Dendritic cell treated with granulocyte-macrophage colony-stimulating factor and Interleukin-4, amounts not matched to agents 40 ng/mL and 50 ng/mL, for 4 days (primary cell): Measurements from ENCODE around the gene MAP3K5.

Experiments used
- H3K27ac Mint-ChIP-seq: one replicate; pipeline ENCODE4 v1.8.0; 2022; ENCODE audit warnings: mild to moderate bottlenecking, mixed read lengths
- H3K27me3 Mint-ChIP-seq: one replicate; pipeline ENCODE4 v1.8.0; 2022; ENCODE audit warnings: mild to moderate bottlenecking, mixed read lengths
- H3K36me3 Mint-ChIP-seq: one replicate; pipeline ENCODE4 v1.8.0; 2022; ENCODE audit warnings: low read depth, mixed read lengths
- H3K4me1 Mint-ChIP-seq: one replicate; pipeline ENCODE4 v1.8.0; 2022; ENCODE audit warnings: low read depth, mixed read lengths
- H3K4me3 Mint-ChIP-seq: one replicate; pipeline ENCODE4 v1.8.0; 2022; ENCODE audit warnings: mild to moderate bottlenecking, moderate library complexity, mixed read lengths
- H3K9me3 Mint-ChIP-seq: one replicate; pipeline ENCODE4 v1.8.0; 2022; ENCODE audit warnings: mixed read lengths
- intact Hi-C: fragments of 100-400 bp; cut with micrococcal nuclease; formaldehyde crosslinking; loops from one replicate; pipeline ENCODE4 v1.15.0; 2022

MAP3K5 gene

DNA sequence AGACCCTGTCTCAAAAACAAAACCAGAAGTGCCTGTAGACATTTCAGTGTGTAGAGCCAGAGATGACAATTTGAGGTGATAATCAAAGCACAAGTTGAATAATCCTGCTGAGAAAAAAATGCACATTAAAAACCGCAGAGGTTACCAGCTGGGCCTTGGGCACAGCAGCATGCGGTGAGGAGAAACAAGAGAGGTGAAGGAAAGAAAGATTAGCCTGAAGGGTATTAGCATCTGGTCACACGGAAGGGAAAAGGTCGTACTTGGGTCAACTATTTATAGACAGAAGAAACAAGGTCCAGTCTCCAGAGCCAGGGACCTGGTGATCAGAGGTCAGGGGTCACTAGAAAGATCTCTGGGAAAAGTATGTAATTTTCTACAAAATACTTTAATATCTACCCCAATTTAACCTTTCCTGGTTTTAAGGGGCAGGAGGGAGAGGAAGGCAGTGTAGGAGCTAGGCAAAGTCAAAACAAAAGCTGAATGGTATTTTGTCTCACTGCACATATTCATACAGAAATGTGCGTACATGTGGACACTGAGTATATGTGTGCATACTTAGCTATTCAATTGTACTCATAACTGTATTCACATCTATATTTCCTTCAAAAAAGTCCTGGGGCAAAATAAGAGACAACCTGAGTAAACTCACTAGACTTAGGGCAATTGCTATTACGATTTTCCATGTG lies 252.2 kb downstream of the MAP3K5 start:
- no peaks in the 10 kb centered on the region for H3K9me3 Mint-ChIP-seq
- no peak overlapping the region for H3K27ac Mint-ChIP-seq
- H3K36me3 Mint-ChIP-seq = no peaks in the 10 kb centered on the region
- H3K4me3 Mint-ChIP-seq = no peak overlapping the region
- intact Hi-C loops = loop anchor here (10.0 kb wide), 1 partner anchor 175 kb away; no protein-coding TSS in a partner anchor
- peaks cover 5% of the 10 kb centered on the region for H3K27me3 Mint-ChIP-seq
- no peaks in the 10 kb centered on the region for H3K4me1 Mint-ChIP-seq

GRCh38 chr6:136538836-136539235 lies 253.4 kb downstream of the MAP3K5 start:
- Mint-ChIP-seq H3K27ac (no peak overlapping the region), H3K27me3 (no peaks in the 10 kb centered on the region), H3K9me3 (no peaks in the 10 kb centered on the region), H3K4me3 (no peak overlapping the region), H3K4me1 (no peaks in the 10 kb centered on the region), H3K36me3 (no peaks in the 10 kb centered on the region)
- intact Hi-C loops = no loop called here

DNA sequence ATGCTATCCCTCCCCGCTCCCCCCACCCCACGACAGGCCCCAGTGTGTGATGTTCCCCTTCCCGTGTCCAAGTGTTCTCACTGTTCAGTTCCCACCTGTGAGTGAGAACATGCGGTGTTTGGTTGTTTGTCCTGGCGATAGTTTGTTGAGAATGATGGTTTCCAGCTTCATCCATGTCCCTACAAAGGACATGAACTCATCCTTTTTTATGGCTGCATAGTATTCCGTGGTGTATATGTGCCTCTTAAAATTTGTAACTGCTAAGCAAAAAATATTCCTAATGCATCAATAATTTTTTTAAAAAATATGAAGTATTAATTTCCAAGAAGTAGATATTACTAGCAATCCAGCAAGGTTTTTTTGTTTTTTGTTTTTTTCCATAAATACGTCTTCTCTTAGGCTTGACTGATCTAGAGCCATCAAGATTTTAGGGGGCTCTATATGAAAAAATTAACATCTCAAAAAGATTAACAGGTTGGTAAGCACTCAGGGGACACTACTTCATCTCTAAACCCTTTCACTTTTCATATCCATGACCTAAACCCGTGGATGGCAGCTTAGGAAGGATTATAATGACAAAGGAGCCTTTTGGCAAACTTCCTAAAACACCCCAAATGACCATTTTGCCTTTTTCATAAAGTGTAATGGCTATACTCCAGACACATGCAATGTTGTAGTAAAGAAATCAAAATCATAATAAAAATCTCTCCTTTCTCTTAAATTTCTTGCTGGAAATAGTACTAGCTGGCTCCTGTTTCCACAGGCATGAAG lies 256.2 kb downstream of the MAP3K5 start:
- peaks cover 1% of the 10 kb centered on the region for H3K27me3 Mint-ChIP-seq
- no peaks in the 10 kb centered on the region for H3K36me3 Mint-ChIP-seq
- no peaks in the 10 kb centered on the region for H3K9me3 Mint-ChIP-seq
- H3K27ac Mint-ChIP-seq = no peak overlapping the region
- H3K4me1 Mint-ChIP-seq = no peaks in the 10 kb centered on the region
- H3K4me3 Mint-ChIP-seq = no peak overlapping the region
- intact Hi-C loops = no loop called here

DNA sequence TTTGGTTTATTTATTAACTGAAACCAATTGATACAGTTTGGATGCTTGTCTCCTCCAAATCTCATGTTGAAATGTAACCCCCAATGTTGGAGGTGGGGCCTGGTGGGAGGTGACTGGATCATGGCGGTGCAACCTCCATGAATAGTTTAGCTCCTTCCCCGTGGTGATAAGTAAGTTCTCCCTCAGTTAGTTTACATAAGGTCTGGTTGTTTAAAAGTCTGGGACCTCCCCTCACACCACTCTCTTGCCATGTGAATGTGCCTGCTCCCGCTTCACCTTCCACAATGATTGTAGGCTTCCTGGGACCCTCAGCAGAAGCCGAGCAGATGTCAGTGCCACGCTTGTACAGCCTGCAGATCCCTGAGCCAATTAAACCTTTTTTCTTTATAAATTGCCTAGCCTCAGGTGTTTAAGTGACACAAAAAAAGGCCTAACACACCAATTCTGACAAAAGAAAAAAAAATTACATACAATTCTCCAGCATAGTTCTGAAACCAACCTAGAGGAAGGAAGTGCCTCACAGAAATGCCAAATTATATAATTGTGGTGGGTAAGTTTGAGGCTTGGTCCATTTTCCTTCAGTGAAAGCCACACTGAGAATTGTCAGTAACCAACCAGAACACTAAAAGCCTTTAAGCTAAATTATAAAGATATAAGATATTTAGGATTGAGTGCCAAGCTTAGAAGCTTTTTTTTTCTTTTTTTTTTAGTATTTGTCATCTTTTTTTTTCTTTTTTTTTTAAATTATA lies 257.1 kb downstream of the MAP3K5 start:
- no peaks in the 10 kb centered on the region for H3K4me1 Mint-ChIP-seq
- intact Hi-C loops = no loop called here
- peaks cover 1% of the 10 kb centered on the region for H3K27me3 Mint-ChIP-seq
- H3K9me3 Mint-ChIP-seq = no peaks in the 10 kb centered on the region
- H3K36me3 Mint-ChIP-seq = no peaks in the 10 kb centered on the region
- no peak overlapping the region for H3K27ac Mint-ChIP-seq
- H3K4me3 Mint-ChIP-seq = no peak overlapping the region

- intact Hi-C loops = no loop called here
- no peaks in the 10 kb centered on the region for H3K4me1 Mint-ChIP-seq
- H3K4me3 Mint-ChIP-seq = no peak overlapping the region
- H3K27me3 Mint-ChIP-seq = peaks cover 1% of the 10 kb centered on the region
- H3K36me3 Mint-ChIP-seq = no peaks in the 10 kb centered on the region
- no peak overlapping the region for H3K27ac Mint-ChIP-seq
- H3K9me3 Mint-ChIP-seq = no peaks in the 10 kb centered on the region
Observed at GRCh38 chr6:136534268-136534667, 258.0 kb downstream of the MAP3K5 start.

GRCh38 chr6:136533487-136533886 lies 258.8 kb downstream of the MAP3K5 start:
- Mint-ChIP-seq H3K27ac (no peak overlapping the region), H3K9me3 (no peaks in the 10 kb centered on the region), H3K4me1 (no peaks in the 10 kb centered on the region), H3K4me3 (no peak overlapping the region), H3K27me3 (peaks cover 1% of the 10 kb centered on the region), H3K36me3 (no peaks in the 10 kb centered on the region)
- intact Hi-C loops = no loop called here

GRCh38 chr6:136532030-136532429 lies 260.2 kb downstream of the MAP3K5 start:
- Mint-ChIP-seq H3K27me3 (peaks cover 1% of the 10 kb centered on the region), H3K27ac (no peak overlapping the region), H3K36me3 (no peaks in the 10 kb centered on the region), H3K4me1 (peaks cover 2% of the 10 kb centered on the region), H3K4me3 (no peak overlapping the region), H3K9me3 (no peaks in the 10 kb centered on the region)
- intact Hi-C loops = no loop called here

GRCh38 chr6:136529710-136530109 lies 262.6 kb downstream of the MAP3K5 start:
- intact Hi-C loops = no loop called here
- H3K27ac Mint-ChIP-seq = no peak overlapping the region
- H3K4me1 Mint-ChIP-seq = peaks cover 22% of the 10 kb centered on the region
- H3K27me3 Mint-ChIP-seq = peaks cover 6% of the 10 kb centered on the region
- no peaks in the 10 kb centered on the region for H3K9me3 Mint-ChIP-seq
- H3K36me3 Mint-ChIP-seq = no peaks in the 10 kb centered on the region
- no peak overlapping the region for H3K4me3 Mint-ChIP-seq

GRCh38 chr6:136528477-136528876 lies 263.8 kb downstream of the MAP3K5 start:
- Mint-ChIP-seq H3K27me3 (peaks cover 6% of the 10 kb centered on the region), H3K4me1 (peaks cover 22% of the 10 kb centered on the region), H3K27ac (no peak overlapping the region), H3K36me3 (no peaks in the 10 kb centered on the region), H3K9me3 (no peaks in the 10 kb centered on the region), H3K4me3 (no peak overlapping the region)
- intact Hi-C loops = no loop called here

DNA sequence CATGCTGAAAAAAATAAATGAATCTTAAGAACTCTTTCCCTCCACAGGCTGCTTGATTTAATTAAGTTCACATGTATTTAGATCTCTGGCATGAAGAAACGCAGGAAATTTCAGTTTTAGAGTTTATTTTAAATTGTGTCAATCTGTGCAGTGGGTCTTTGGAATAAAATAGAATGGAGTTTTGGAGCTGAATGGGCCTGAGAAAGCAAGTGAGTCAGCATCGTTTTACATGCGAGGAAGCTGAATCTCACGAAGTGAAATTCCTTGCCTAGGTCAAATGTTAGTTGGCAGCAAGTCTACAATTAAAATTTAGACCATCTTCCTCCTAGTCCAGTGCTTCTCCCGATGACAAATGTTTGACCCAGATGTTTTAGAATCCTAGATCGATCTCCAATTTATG lies 264.4 kb downstream of the MAP3K5 start:
- no peaks in the 10 kb centered on the region for H3K36me3 Mint-ChIP-seq

DNA sequence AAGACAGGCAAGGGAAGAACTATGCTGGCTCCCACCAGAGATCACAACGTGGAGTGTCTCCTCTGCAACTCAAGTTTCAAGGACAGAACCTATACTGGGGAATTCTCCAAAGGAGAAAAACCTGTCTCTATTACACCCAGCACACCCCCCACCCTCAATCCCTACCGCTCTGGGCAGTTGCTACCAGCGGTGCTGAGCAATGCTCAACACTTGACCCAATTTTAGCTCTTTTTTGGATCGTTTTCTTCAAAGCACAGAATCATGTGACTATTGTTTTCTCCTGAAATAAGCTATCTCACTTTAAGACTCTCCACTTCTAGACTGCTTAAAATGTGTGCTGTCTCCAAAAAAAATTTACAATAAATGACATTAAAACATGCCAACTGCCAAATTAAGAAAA lies 265.3 kb downstream of the MAP3K5 start:
- peaks cover 5% of the 10 kb centered on the region for H3K27me3 Mint-ChIP-seq
- intact Hi-C loops = no loop called here
- no peaks in the 10 kb centered on the region for H3K36me3 Mint-ChIP-seq
- H3K27ac Mint-ChIP-seq = no peak overlapping the region
- H3K4me3 Mint-ChIP-seq = no peak overlapping the region
- H3K9me3 Mint-ChIP-seq = no peaks in the 10 kb centered on the region
- H3K4me1 Mint-ChIP-seq = peaks cover 22% of the 10 kb centered on the region

More for the DNA sequence above, 264.4 kb downstream of the MAP3K5 start:
- Mint-ChIP-seq H3K4me3 (no peak overlapping the region), H3K4me1 (peaks cover 22% of the 10 kb centered on the region), H3K27ac (no peak overlapping the region), H3K9me3 (no peaks in the 10 kb centered on the region), H3K27me3 (peaks cover 5% of the 10 kb centered on the region)
- intact Hi-C loops = no loop called here

- Mint-ChIP-seq H3K27ac (no peak overlapping the region), H3K4me1 (peaks cover 22% of the 10 kb centered on the region)
Observed at GRCh38 chr6:136526196-136526930, 265.9 kb downstream of the MAP3K5 start.

DNA sequence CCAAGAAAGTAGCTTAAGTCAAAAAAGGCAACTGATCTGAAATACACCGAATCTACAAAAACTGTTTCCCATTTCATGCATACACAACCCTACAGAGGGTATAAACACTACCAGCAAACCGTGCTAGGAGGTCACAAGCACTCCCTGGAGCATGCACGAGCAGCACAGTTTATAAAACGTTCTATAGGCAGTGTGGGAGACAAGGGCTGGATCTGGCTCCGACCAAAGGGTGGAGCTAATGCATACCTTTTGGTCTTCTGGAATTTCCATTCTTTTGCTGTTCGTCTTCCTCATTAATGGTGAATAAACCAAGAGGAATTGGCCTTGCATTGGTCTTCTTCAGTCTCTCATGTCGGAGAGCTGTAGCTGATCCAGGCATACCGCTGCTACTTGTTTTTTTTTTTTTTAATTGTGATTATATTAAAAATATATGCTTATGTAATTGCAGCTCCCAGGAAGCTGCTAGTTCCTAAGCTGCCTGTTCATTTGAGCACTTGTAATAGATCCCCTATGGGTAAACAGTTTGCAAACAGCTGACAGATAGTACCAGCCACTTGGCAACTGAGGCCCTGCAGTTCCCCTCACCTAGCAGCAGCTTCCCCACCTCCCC lies 266.6 kb downstream of the MAP3K5 start:
- no peak overlapping the region for H3K4me3 Mint-ChIP-seq
- H3K9me3 Mint-ChIP-seq = no peaks in the 10 kb centered on the region
- intact Hi-C loops = no loop called here
- peaks cover 22% of the 10 kb centered on the region for H3K4me1 Mint-ChIP-seq
- no peaks in the 10 kb centered on the region for H3K36me3 Mint-ChIP-seq
- H3K27ac Mint-ChIP-seq = no peak overlapping the region
- H3K27me3 Mint-ChIP-seq = peaks cover 5% of the 10 kb centered on the region

More at GRCh38 chr6:136526196-136526930, 265.9 kb downstream of the MAP3K5 start:
- H3K9me3 Mint-ChIP-seq = no peaks in the 10 kb centered on the region
- H3K36me3 Mint-ChIP-seq = no peaks in the 10 kb centered on the region
- H3K27me3 Mint-ChIP-seq = peaks cover 5% of the 10 kb centered on the region
- intact Hi-C loops = no loop called here
- no peak overlapping the region for H3K4me3 Mint-ChIP-seq
